ENCODE measurements around the gene TRIM27. TPM values are rescaled to one million over a fixed set of nuclear protein-coding genes. Genes with fewer than 3 reads are reported as not detected.
A peak's percentile ranks its signal among the peaks of the same experiment; 100 is the strongest.

TRIM27 gene
- total RNA-seq, 1 donor from 2014 or later: 54.5 TPM

- no peak overlapping the region for H3K27ac Mint-ChIP-seq (ENCODE audit: unreplicated experiment)
- Histone ChIP-seq H3K9me3 (ENCODE audit: insufficient read depth, low read depth, low read length) (no peaks in the 10 kb centered on the region), H3K27me3 (ENCODE audit: insufficient read depth, low read length) (no peaks in the 10 kb centered on the region), H3K79me2 (ENCODE audit: insufficient read depth, low read length) (no peaks in the 10 kb centered on the region), H3K4me3 (ENCODE audit: insufficient read depth, low read depth, low read length) (no peak overlapping the region), H3K9ac (ENCODE audit: low read length) (no peak overlapping the region), H2AFZ (ENCODE audit: low read depth, low read length) (no peak overlapping the region), H3K27ac (ENCODE audit: low read depth, low read length) (no peak overlapping the region), H3K4me1 (ENCODE audit: insufficient read depth, low read length) (peaks cover 6% of the 10 kb centered on the region), H3K36me3 (ENCODE audit: insufficient read depth, low read length) (no peaks in the 10 kb centered on the region), H3K4me2 (ENCODE audit: low read length) (peak overlapping the region; percentile 6), H4K20me1 (ENCODE audit: insufficient read depth, low read length) (no peaks in the 10 kb centered on the region)
- TF ChIP-seq EZH2 (IDR thresholded peaks at IDR 0.05; ENCODE audit: insufficient read depth, low read length): no peak
- no peak for TF ChIP-seq CTCF (IDR thresholded peaks at IDR 0.05; ENCODE audit: insufficient read depth, low read depth, low read length)
- H3K9me3 Mint-ChIP-seq (ENCODE audit: unreplicated experiment): no peaks in the 10 kb centered on the region
- H3K4me3 Mint-ChIP-seq (ENCODE audit: unreplicated experiment): peak overlapping the region; percentile 58
- H3K27me3 Mint-ChIP-seq (ENCODE audit: low read depth, unreplicated experiment): no peaks in the 10 kb centered on the region
- no peak for FAIRE-seq
- peaks cover 7% of the 10 kb centered on the region for H3K4me1 Mint-ChIP-seq (ENCODE audit: low read depth, unreplicated experiment)
- H3K36me3 Mint-ChIP-seq (ENCODE audit: low read depth, unreplicated experiment): no peaks in the 10 kb centered on the region
- DNase-seq (ENCODE audit: low read depth): no peak
Measured at GRCh38 chr6:28947831-28948270, 24.1 kb upstream of the TRIM27 start.

GRCh38 chr6:28947067-28947765 is 23.4 kb upstream of the TRIM27 start:
- H3K27ac Mint-ChIP-seq (ENCODE audit: unreplicated experiment): no peak overlapping the region
- Histone ChIP-seq H3K9me3 (ENCODE audit: insufficient read depth, low read depth, low read length) (no peaks in the 10 kb centered on the region), H3K36me3 (ENCODE audit: insufficient read depth, low read length) (no peaks in the 10 kb centered on the region), H4K20me1 (ENCODE audit: insufficient read depth, low read length) (no peaks in the 10 kb centered on the region), H3K4me1 (ENCODE audit: insufficient read depth, low read length) (peaks cover 6% of the 10 kb centered on the region), H2AFZ (ENCODE audit: low read depth, low read length) (no peak overlapping the region), H3K27ac (ENCODE audit: low read depth, low read length) (no peak overlapping the region), H3K79me2 (ENCODE audit: insufficient read depth, low read length) (no peaks in the 10 kb centered on the region), H3K27me3 (ENCODE audit: insufficient read depth, low read length) (no peaks in the 10 kb centered on the region), H3K4me2 (ENCODE audit: low read length) (no peak overlapping the region), H3K4me3 (ENCODE audit: insufficient read depth, low read depth, low read length) (no peak overlapping the region), H3K9ac (ENCODE audit: low read length) (no peak overlapping the region)
- H3K4me1 Mint-ChIP-seq (ENCODE audit: low read depth, unreplicated experiment): peaks cover 7% of the 10 kb centered on the region
- no peaks in the 10 kb centered on the region for H3K27me3 Mint-ChIP-seq (ENCODE audit: low read depth, unreplicated experiment)
- FAIRE-seq (no peak), DNase-seq (ENCODE audit: low read depth) (no peak)
- H3K4me3 Mint-ChIP-seq (ENCODE audit: unreplicated experiment): no peak overlapping the region
- no peaks in the 10 kb centered on the region for H3K36me3 Mint-ChIP-seq (ENCODE audit: low read depth, unreplicated experiment)
- H3K9me3 Mint-ChIP-seq (ENCODE audit: unreplicated experiment): no peaks in the 10 kb centered on the region
- TF ChIP-seq CTCF (IDR thresholded peaks at IDR 0.05; ENCODE audit: insufficient read depth, low read depth, low read length) (no peak), EZH2 (IDR thresholded peaks at IDR 0.05; ENCODE audit: insufficient read depth, low read length) (no peak)

GRCh38 chr6:28945349-28945748 is 21.6 kb upstream of the TRIM27 start:
- Mint-ChIP-seq H3K4me3 (ENCODE audit: unreplicated experiment) (no peak overlapping the region), H3K27me3 (ENCODE audit: low read depth, unreplicated experiment) (no peaks in the 10 kb centered on the region), H3K36me3 (ENCODE audit: low read depth, unreplicated experiment) (no peaks in the 10 kb centered on the region), H3K4me1 (ENCODE audit: low read depth, unreplicated experiment) (peaks cover 7% of the 10 kb centered on the region), H3K9me3 (ENCODE audit: unreplicated experiment) (no peaks in the 10 kb centered on the region), H3K27ac (ENCODE audit: unreplicated experiment) (no peak overlapping the region)
- FAIRE-seq: no peak
- H3K79me2 ChIP-seq (ENCODE audit: insufficient read depth, low read length): no peaks in the 10 kb centered on the region
- no peak overlapping the region for H2AFZ ChIP-seq (ENCODE audit: low read depth, low read length)
- no peaks in the 10 kb centered on the region for H3K27me3 ChIP-seq (ENCODE audit: insufficient read depth, low read length)
- no peak overlapping the region for H3K27ac ChIP-seq (ENCODE audit: low read depth, low read length)
- H3K9ac ChIP-seq (ENCODE audit: low read length): no peak overlapping the region
- no peak for DNase-seq (ENCODE audit: low read depth)
- H4K20me1 ChIP-seq (ENCODE audit: insufficient read depth, low read length): no peaks in the 10 kb centered on the region
- TF ChIP-seq CTCF (IDR thresholded peaks at IDR 0.05; ENCODE audit: insufficient read depth, low read depth, low read length): no peak
- TF ChIP-seq EZH2 (IDR thresholded peaks at IDR 0.05; ENCODE audit: insufficient read depth, low read length): no peak
- no peak overlapping the region for H3K4me3 ChIP-seq (ENCODE audit: insufficient read depth, low read depth, low read length)
- H3K4me1 ChIP-seq (ENCODE audit: insufficient read depth, low read length): peaks cover 6% of the 10 kb centered on the region
- no peak overlapping the region for H3K4me2 ChIP-seq (ENCODE audit: low read length)
- no peaks in the 10 kb centered on the region for H3K9me3 ChIP-seq (ENCODE audit: insufficient read depth, low read depth, low read length)
- no peaks in the 10 kb centered on the region for H3K36me3 ChIP-seq (ENCODE audit: insufficient read depth, low read length)
